T-helper 1 cell (primary cell): ENCODE results near the gene SHH.

Source experiments
- DNase-seq, 5 donors: peaks; one replicate each; pipeline ENCODE4 v3.0.0-alpha.2; 2012 to 2020

Gene SHH

GRCh38 chr7:155762036-155762435 lies 50.2 kb downstream of the SHH start:
- no peak for DNase-seq

- DNase-seq, result no peak
These were observed 51.1 kb downstream of the SHH start for GRCh38 chr7:155761162-155761561.

- no peak for DNase-seq
These were observed 52.4 kb downstream of the SHH start for GRCh38 chr7:155759740-155760430.

- no peak for DNase-seq
These were observed 53.9 kb downstream of the SHH start for GRCh38 chr7:155758348-155758747.

GRCh38 chr7:155756322-155756721 lies 55.9 kb downstream of the SHH start:
- no peak for DNase-seq

GRCh38 chr7:155755026-155755425 lies 57.2 kb downstream of the SHH start:
- no peak for DNase-seq

GRCh38 chr7:155754165-155754564 lies 58.1 kb downstream of the SHH start:
- no peak for DNase-seq

- DNase-seq, result no peak
These were observed 58.8 kb downstream of the SHH start for GRCh38 chr7:155753446-155753965.

GRCh38 chr7:155752756-155753445 lies 59.4 kb downstream of the SHH start:
- DNase-seq, result no peak

- DNase-seq, result no peak
These were observed 60.9 kb downstream of the SHH start for GRCh38 chr7:155751409-155751808.

- DNase-seq, result no peak
These were observed 61.8 kb downstream of the SHH start for GRCh38 chr7:155750255-155751125.
